ENCODE results near the gene ARHGAP44. TPM values are rescaled to one million over a fixed set of nuclear protein-coding genes. Genes with fewer than 3 reads are reported as not detected.

Gene ARHGAP44
- total and polyA plus RNA-seq, 7 donors: 0.59 to 3.4 (median 1.7) TPM

DNA sequence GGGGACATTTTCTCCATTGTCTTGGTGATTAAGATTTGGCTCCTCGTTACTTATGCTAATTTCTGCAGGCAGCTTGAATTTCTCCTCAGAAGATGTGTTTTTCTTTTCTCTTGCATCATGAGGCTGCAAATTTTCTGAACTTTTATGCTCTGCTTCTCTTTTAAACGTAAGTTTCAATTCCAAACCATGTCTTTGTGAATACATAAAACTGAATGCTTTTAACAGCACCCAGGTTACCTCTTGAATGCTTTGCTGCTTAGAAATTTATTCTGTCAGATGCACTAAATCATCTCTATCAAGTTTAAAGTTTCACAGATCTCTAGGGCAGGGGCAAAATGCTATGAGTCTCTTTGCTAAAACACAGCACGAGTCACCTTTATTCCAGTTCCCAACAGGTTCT lies 19.4 kb downstream of the ARHGAP44 start:
- TF ChIP-seq, protein P1, sequence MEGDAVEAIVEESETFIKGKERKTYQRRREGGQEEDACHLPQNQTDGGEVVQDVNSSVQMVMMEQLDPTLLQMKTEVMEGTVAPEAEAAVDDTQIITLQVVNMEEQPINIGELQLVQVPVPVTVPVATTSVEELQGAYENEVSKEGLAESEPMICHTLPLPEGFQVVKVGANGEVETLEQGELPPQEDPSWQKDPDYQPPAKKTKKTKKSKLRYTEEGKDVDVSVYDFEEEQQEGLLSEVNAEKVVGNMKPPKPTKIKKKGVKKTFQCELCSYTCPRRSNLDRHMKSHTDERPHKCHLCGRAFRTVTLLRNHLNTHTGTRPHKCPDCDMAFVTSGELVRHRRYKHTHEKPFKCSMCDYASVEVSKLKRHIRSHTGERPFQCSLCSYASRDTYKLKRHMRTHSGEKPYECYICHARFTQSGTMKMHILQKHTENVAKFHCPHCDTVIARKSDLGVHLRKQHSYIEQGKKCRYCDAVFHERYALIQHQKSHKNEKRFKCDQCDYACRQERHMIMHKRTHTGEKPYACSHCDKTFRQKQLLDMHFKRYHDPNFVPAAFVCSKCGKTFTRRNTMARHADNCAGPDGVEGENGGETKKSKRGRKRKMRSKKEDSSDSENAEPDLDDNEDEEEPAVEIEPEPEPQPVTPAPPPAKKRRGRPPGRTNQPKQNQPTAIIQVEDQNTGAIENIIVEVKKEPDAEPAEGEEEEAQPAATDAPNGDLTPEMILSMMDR (IDR thresholded peaks at IDR 0.05): no peak
- no peak for ATAC-seq
- Histone ChIP-seq H3K27me3 (ENCODE audit: insufficient read depth in 3 of 3, low read length in 2 of 3) (no peaks in the 10 kb centered on the region), H3K36me3 (ENCODE audit: insufficient read depth in 1 of 2, low read depth in 1 of 2) (no peaks in the 10 kb centered on the region), H3K9me3 (no peaks in the 10 kb centered on the region), H3K27ac (no peak overlapping the region), H3K4me1 (no peaks in the 10 kb centered on the region), H3K4me3 (no peak overlapping the region)
- intact Hi-C loops (cut with DNase I): no loop called here
- 75 to 80% (median 79%) methylated on average over 3 of the region's 3 CpGs for WGBS, 3 donors
- no peak for DNase-seq

DNA sequence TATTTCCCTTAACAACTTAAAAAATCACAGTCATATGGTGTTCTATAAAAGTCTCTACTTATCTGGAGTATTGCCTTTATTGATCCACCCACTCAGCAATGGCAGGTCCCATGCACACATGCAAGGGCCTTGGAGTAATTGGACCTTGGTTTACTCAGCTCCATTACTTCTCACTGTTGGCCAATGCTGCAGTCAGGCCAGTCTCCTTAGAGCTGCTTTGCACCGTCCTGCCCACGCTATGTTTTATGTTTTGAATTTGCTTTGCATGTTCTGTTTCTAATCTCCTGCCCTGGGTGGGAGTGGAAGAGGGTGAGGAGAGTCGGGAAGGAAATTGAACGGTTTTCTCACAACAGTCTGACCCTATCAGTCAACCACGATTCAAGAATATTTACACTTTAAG lies 23.6 kb downstream of the ARHGAP44 start:
- 71 to 76% (median 72%) methylated on average over 5 of the region's 5 CpGs for WGBS, 3 donors
- no peaks in the 10 kb centered on the region for H3K36me3 ChIP-seq (ENCODE audit: insufficient read depth in 1 of 2, low read depth in 1 of 2)
- H3K9me3 ChIP-seq: peaks cover under 1% of the 10 kb centered on the region
- TF ChIP-seq, protein P1 (IDR thresholded peaks at IDR 0.05): no peak
- ATAC-seq (no peak), DNase-seq (no peak)
- H3K27ac ChIP-seq: no peak overlapping the region
- no peaks in the 10 kb centered on the region for H3K4me1 ChIP-seq
- H3K27me3 ChIP-seq (ENCODE audit: insufficient read depth in 3 of 3, low read length in 2 of 3): no peaks in the 10 kb centered on the region
- no peak overlapping the region for H3K4me3 ChIP-seq
- intact Hi-C loops (cut with DNase I): no loop called here

DNA sequence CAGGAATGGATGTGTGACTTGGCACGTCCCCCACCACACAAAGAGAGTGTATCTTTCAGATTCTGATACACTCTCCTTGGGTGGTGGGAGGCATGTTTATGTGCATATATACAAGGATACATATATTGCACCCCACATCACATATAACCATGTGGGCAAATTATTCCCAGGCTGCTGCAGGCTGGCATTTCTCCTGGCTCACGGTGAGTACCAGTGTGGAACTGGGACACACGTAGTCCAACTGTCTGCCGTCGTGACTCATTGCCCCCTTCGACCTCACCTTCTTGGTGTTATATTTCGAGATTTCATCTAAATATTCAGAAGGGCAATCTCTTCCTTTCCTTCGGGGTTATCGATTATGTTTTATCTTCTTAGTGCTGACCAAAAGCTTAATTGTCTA lies 24.4 kb downstream of the ARHGAP44 start:
- intact Hi-C loops (cut with DNase I): no loop called here
- H3K4me3 ChIP-seq: no peak overlapping the region
- TF ChIP-seq, protein P1 (IDR thresholded peaks at IDR 0.05): no peak
- no peak for DNase-seq
- peaks cover 8% of the 10 kb centered on the region for H3K9me3 ChIP-seq
- ATAC-seq: no peak
- no peaks in the 10 kb centered on the region for H3K27me3 ChIP-seq (ENCODE audit: insufficient read depth in 3 of 3, low read length in 2 of 3)
- 84 to 85% (median 85%) methylated on average over 9 of the region's 9 CpGs for WGBS, 3 donors
- H3K36me3 ChIP-seq (ENCODE audit: insufficient read depth in 1 of 2, low read depth in 1 of 2): no peaks in the 10 kb centered on the region
- no peak overlapping the region for H3K27ac ChIP-seq
- H3K4me1 ChIP-seq: no peaks in the 10 kb centered on the region

DNA sequence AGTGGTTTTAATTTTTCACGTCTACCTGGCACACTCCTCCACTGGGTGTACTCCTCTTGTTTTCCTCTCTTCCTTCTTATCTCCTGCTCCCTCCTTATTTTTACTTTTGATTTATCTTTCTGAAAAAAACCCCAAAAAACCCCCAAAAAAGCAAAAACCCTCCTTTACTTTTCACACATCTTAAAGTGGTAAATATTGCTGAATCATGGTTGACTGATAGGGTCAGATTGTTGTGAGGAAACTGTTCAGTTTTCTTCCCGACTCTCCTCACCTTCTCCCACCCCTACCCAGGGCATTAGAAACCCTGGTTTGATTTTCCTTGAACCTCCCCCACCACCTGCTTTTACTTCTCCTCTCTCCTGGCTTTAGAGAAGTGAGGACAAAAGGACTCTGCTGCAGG lies 25.4 kb downstream of the ARHGAP44 start:
- TF ChIP-seq, protein P1 (IDR thresholded peaks at IDR 0.05): no peak
- Histone ChIP-seq H3K27me3 (ENCODE audit: insufficient read depth in 3 of 3, low read length in 2 of 3) (no peaks in the 10 kb centered on the region), H3K36me3 (ENCODE audit: insufficient read depth in 1 of 2, low read depth in 1 of 2) (no peaks in the 10 kb centered on the region), H3K9me3 (peaks cover 10% of the 10 kb centered on the region), H3K27ac (no peak overlapping the region), H3K4me3 (no peak overlapping the region), H3K4me1 (no peaks in the 10 kb centered on the region)
- WGBS, 3 donors: 67 to 71% (median 69%) methylated on average over 2 of the region's 2 CpGs
- ATAC-seq (no peak), DNase-seq (no peak)
- intact Hi-C loops (cut with DNase I): no loop called here

DNA sequence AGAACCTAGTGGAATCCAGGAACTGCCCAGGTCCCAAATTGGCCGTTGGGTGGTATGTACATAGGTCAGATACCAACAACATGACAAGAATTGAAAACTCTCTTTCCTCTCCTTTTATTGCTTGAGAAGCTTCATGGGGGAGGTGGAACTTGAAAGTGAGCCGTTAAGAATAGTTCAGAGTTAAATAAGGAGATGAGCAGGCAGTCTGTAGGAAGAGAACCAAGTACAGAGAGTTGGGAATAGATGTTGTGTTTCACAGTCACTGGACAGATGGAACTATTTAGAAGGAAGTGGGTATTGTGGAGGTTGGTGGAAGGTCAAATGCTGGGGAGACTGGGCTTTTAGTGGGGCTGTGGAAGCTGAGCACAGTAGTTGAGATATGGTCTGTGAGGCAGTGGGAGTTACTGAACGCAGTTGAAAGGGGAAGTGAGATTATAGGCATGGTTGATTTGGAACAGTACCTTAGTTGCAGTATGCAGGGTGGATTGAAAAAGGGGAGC lies 26.4 kb downstream of the ARHGAP44 start:
- intact Hi-C loops (cut with DNase I): no loop called here
- no peak for DNase-seq
- Histone ChIP-seq H3K4me3 (no peak overlapping the region), H3K27ac (no peak overlapping the region), H3K27me3 (ENCODE audit: insufficient read depth in 3 of 3, low read length in 2 of 3) (no peaks in the 10 kb centered on the region), H3K4me1 (no peaks in the 10 kb centered on the region), H3K9me3 (peaks cover 10% of the 10 kb centered on the region), H3K36me3 (ENCODE audit: insufficient read depth in 1 of 2, low read depth in 1 of 2) (no peaks in the 10 kb centered on the region)
- WGBS, 3 donors: 70 to 71% (median 70%) methylated on average over 3 of the region's 3 CpGs
- TF ChIP-seq, protein P1 (IDR thresholded peaks at IDR 0.05): no peak
- ATAC-seq: no peak

Measured in psoas muscle (tissue), 8 donors.